Occipital lobe (tissue), 2 donors: Measurements from ENCODE around the gene HK1. TPM values are rescaled to one million over a fixed set of nuclear protein-coding genes. Genes with fewer than 3 reads are reported as not detected.
"Not testable (repeated sequence)": the region's sequence is repeated elsewhere in the genome, so short reads cannot be mapped to it uniquely, and the experiment has no call there.

Experiments
- DNase-seq: peaks from one replicate; lab custom pipeline; 2025; lab: John Stamatoyannopoulos, UW
- total RNA-seq: library from RNA; depleted of rRNA; stranded (reverse); fragments of >200 nt; gene quantifications from one replicate; pipeline ENCODE4 v1.2.3, GENCODE V29; 2014

Gene HK1
- total RNA-seq, 1 donor from 2014 or later: 98.4 TPM

- DNase-seq: peak; percentile 68
Observed at GRCh38 chr10:69327463-69328379, 49.4 kb downstream of the HK1 start.

DNA sequence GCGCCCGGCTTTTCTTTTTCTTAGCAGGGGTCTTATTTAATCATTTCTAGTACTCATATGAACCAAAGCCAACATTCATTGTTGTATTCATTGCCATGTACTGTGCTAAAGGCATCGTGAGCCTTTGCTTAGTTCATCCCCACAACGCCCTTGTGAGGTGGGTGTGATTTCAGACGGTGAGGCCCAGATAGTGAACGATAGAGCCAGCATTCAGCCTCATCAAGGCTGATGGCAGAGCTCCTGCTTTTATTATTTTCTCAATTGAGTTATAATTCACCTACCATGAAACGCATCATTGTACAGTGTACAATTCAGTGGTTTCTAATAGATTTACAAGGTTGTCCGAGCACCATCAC lies 50.1 kb downstream of the HK1 start:
- no peak for DNase-seq

DNA sequence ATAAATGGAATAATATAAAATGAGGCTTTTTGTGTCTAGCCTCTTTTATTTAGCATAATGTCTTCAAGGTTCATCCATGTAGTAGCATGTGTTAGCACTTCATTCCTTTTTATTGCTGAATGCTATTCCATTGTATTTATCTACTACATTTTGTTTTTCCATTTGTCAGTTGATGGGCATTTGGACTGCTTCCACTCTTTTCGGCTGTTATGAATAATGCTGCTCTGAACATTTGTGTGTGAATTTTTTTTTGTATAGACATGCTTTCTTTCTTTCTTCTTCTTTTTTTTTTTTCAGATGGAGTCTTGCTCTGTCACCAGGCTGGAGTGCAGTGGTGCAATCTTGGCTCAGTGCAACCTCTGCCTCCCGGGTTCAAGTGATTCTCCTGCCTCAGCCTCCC lies 50.6 kb downstream of the HK1 start:
- DNase-seq: not testable (repeated sequence)

DNA sequence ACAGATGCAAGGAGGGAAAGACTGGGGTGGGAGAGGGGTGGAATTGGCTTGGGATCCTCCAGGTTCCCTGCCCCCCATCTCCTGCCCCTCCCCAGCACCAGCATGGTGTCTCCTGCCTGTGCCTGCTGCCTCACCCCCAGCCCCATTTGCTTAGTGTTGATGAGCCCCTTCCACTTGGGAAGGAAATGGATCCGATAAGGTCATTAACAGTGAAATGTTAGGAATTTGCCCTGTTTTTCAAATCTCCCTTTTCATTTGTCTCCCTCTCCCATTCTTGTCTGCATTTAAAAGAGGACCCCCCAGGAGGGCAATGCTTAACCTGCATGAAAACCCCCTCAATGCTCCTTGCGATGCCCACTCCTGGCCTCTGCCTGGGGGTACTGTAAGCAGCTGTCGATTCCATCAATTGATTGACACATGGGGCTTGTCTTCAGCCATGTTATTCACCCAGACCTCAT lies 51.5 kb downstream of the HK1 start:
- no peak for DNase-seq

DNA sequence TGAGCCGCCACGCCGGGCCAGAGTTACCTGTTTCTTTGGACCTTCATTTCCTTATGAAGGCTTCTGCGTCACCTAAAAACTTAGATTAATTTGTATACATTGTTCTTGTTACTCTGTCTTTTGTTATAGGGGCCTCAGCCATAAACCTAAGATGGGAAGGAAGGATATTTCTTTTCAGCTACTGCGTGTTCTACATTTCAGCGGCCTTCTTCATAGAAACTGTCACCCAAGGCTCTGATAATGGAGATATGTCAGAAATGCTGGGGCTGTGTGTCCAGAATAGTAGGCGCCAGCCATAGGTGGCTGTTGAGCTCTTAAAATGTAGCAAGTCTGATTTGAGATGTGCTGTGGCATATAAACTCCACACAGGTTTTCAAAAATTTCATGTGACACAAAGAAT lies 52.9 kb downstream of the HK1 start:
- no peak for DNase-seq

DNA sequence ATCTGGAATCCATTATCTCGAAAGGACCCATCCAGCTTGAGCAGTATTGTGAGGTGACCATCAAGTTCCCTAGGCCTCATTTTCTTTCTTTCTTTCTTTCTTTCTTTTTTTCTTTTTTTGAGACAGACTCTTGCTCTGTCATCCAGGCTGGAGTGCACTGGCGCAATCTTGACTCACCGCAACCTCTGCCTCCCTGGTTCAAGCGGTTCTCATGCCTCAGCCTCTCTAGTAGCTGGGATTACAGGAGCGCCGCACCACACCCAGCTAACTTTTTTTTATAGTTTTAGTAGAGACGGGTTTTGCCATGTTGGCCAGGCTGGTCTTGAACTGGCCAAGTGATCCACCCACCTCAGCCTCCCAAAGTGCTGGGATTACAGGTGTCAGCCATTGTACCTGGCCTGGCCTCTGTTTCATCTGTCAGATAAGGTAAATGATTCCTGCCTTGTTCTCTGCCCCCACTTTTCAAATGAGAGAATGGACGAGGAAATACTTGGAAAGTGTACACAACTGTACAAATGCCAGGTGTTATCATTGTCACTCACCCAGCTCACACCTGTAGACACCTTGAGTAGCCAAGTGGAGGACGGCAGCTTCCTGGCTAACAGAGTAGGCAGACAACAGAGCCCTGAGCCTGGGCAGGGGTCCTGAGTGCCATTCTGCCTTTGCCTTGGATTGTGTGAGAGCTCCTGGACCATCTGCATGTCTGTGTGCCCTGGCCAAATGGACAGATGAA lies 54.1 kb downstream of the HK1 start:
- DNase-seq: no peak

DNA sequence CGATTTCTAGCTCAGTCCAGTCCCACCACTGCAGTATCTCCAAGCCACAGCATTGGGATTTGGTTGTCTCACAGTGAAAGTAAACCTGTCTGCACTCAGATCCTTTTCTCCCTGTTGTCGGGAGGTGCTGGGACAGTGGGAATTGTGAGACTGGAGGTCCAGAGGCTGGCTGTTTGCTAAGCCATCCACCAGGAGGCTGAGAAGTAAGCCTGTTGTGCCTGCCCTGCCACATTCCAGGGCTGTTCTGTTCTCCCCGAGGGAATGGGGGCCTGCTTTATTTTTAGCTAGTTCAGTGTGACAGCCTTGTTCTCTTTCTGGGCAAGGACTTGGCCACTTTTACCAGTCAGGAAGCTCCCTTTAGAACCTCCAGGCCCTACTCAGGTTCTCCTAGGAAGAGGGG lies 54.9 kb downstream of the HK1 start:
- DNase-seq: no peak

- DNase-seq: not testable (repeated sequence)
Observed at GRCh38 chr10:69333865-69334301, 55.6 kb downstream of the HK1 start.

DNA sequence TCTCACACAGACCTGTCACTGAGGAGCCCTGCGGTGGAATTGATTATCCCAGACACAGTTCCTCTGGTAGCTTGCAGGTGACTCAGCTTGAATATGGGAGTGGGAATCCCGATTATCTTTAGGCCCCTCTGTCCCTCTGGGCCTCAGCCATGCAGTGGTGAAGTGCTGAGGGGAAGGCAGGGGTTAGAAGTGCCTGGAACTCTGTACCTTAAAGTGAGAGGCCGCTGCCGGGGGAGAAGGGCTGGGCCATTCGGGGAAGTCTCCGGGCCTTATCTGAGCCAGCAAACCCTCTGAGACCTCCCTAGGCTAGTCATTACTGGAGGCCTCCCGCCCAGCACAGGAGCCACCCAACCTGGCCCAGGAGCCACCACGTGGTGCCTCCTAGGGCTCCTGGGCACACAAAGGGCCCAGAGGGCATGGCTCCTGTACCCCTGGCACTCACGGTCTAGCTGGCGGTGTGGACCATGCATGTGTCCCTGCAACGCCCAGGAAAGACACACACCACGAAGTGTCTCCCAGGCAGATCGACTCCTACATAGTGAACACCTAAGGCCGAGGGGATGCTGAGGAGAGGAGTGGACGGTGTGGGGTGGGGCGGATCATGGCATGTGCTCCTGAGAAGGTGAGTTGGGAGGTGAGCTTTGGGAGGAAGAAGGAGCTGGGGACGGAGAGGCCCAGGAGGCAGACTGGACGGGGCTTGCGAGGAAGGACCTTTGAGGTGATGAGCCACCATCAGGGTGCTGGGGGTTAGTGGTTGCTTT lies 56.2 kb downstream of the HK1 start:
- DNase-seq: no peak

- DNase-seq: peak; percentile 28
Observed at GRCh38 chr10:69335063-69335587, 56.8 kb downstream of the HK1 start.

GRCh38 chr10:69335613-69336012 lies 57.3 kb downstream of the HK1 start:
- no peak for DNase-seq

DNA sequence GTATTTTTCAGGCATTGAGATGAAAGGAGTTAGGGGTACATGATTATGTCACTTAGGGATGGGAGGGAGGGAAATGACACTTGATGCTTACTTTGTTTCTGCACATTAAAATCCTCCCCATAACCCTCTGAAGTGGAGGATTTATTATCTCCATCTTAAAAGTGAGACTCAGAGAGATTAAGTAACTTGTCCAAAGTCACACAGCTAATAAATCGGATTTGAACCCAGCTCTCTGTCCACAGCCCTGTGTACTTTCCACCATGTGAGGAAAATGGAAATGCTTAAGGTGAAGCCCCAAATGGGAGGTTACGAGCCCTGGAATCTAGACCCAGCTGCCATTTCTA lies 58.6 kb downstream of the HK1 start:
- no peak for DNase-seq

- DNase-seq: no peak
Observed at GRCh38 chr10:69337296-69338132, 59.2 kb downstream of the HK1 start.

DNA sequence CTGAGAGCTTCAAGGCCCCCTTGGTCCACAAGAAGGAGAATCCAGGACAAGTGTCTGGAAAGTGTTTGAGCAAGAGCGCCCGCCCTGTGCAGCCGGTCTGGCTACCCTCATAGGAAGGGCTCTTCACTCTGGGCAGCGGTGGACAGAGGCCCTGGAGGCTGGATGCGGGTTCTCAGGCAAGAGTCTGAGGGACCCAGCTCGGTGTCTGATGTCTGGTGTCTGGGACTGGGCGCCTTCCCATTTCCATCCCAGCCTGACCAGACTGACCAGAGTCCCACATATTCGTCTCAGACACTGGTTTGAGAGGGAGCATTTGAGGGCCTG lies 59.8 kb downstream of the HK1 start:
- no peak for DNase-seq

- no peak for DNase-seq
Observed at GRCh38 chr10:69338547-69339450, 60.5 kb downstream of the HK1 start.

DNA sequence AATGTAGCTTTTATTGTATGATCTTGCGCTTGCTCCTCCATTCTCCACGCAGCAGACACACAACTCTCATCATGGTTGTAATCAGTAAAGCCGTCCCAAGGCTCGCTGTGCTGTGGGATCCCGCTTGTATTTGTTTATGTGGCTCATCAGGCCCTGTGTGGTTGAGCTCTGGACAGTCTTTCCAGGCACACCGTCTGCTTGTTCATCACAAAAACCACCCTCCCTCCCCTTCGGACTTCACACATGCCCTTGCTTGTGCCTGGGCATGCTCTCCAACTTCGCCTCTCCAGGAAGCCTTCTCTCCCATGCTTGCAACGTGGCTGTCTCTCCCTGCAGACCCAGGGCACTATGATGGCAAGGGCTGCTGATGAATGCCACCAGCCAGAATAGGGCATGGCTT lies 62.4 kb downstream of the HK1 start:
- no peak for DNase-seq

DNA sequence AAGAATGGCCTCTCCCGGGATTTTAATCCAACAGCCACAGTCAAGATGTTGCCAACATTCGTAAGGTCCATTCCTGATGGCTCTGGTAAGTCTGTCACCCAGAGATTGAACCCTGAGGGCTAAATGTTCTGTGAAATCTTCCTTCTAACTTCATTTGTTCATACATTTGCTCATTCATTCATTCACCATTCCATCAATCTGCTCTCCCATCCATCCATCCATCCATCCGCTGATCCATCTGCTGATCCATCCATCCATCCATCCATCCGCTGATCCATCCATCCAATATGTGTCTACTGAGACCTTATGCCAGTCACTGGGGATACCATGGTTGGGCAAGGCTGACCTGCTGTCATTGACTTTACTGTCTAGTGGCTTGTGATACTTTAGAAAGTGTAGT lies 65.6 kb downstream of the HK1 start:
- DNase-seq: no peak

GRCh38 chr10:69344591-69345252 lies 66.4 kb downstream of the HK1 start:
- DNase-seq: no peak

- no peak for DNase-seq
Observed at GRCh38 chr10:69345402-69345801, 67.1 kb downstream of the HK1 start.
